HuH-7.5 (cell line): ENCODE data around the gene MCTS1.
A peak's percentile ranks its signal among the peaks of the same experiment; 100 is the strongest.
"Not testable (repeated sequence)": the region's sequence is repeated elsewhere in the genome, so short reads cannot be mapped to it uniquely, and the experiment has no call there.

ENCODE experiments used
- DNase-seq: peaks from one replicate; pipeline ENCODE4 v3.0.0; 2011; ENCODE audit warnings: low spot score

MCTS1 gene

GRCh38 chrX:120603707-120604360, at the start of gene MCTS1:
TSS of gene MCTS1 (plus strand) at chrX:120604101. CDS start at chrX:120604237, 136 bp downstream.
- peak; percentile 28 for DNase-seq

GRCh38 chrX:120556251-120556650, 47.6 kb upstream of the MCTS1 start:
- DNase-seq = no peak

GRCh38 chrX:120559804-120560203, 44.1 kb upstream of the MCTS1 start:
- no peak for DNase-seq

GRCh38 chrX:120560405-120560841, 43.5 kb upstream of the MCTS1 start:
- DNase-seq = no peak

GRCh38 chrX:120560842-120561633, 42.9 kb upstream of the MCTS1 start, which contains the start of gene CUL4B:
TSS of gene CUL4B (minus strand) at chrX:120560962. CDS start at chrX:120560638, 324 bp downstream.
- DNase-seq = peak; percentile 41

- no peak for DNase-seq
Observed at GRCh38 chrX:120561634-120562568, 42.0 kb upstream of the MCTS1 start.

GRCh38 chrX:120562569-120562926, 41.4 kb upstream of the MCTS1 start:
- no peak for DNase-seq

- no peak for DNase-seq
Observed at GRCh38 chrX:120564925-120565324, 39.0 kb upstream of the MCTS1 start.

- DNase-seq = no peak
Observed at GRCh38 chrX:120566817-120567216, 37.1 kb upstream of the MCTS1 start.

GRCh38 chrX:120568035-120568434, 35.9 kb upstream of the MCTS1 start:
- peak; percentile 13 for DNase-seq

GRCh38 chrX:120568609-120569008, 35.3 kb upstream of the MCTS1 start:
- no peak for DNase-seq

- DNase-seq = no peak
Observed at GRCh38 chrX:120570011-120570600, 33.8 kb upstream of the MCTS1 start.

- DNase-seq = not testable (repeated sequence)
Observed at GRCh38 chrX:120573806-120574205, 30.1 kb upstream of the MCTS1 start.

GRCh38 chrX:120575379-120576114, 28.4 kb upstream of the MCTS1 start:
- no peak for DNase-seq

GRCh38 chrX:120585702-120586101, 18.2 kb upstream of the MCTS1 start:
- DNase-seq = no peak

- DNase-seq = peak; percentile 6
Observed at GRCh38 chrX:120604361-120604782, 471 bp downstream of the MCTS1 start.

GRCh38 chrX:120612086-120612485, 8.2 kb downstream of the MCTS1 start:
- no peak for DNase-seq

- DNase-seq = no peak
Observed at GRCh38 chrX:120614816-120615215, 10.9 kb downstream of the MCTS1 start.

- DNase-seq = no peak
Observed at GRCh38 chrX:120617996-120618630, 14.2 kb downstream of the MCTS1 start.

GRCh38 chrX:120625371-120625770, 21.5 kb downstream of the MCTS1 start:
- DNase-seq = no peak
